CD4-positive, alpha-beta T cell (primary cell): Measurements from ENCODE around the gene DOHH. TPM values are rescaled to one million over a fixed set of nuclear protein-coding genes. Genes with fewer than 3 reads are reported as not detected.

Experiments used
- ATAC-seq: fragments of 200-7000 bp; cut with Tn5 transposase; one replicate; pipeline ENCODE4 v1.10.0; 2022; ENCODE audit warnings: mild to moderate bottlenecking; ENCODE audit not compliant: poor library complexity
- CTCF ChIA-PET: fragments of 350-600 bp; sonication (Branson Sonifier 250); formaldehyde crosslinking; loops from one replicate; lab custom pipeline; 2021; ENCODE audit warnings: antibody characterized with exemption, inconsistent platforms; lab: Charles Lee
- POLR2A ChIA-PET: fragments of 350-600 bp; sonication (Branson Sonifier 250); formaldehyde crosslinking; loops from one replicate; lab custom pipeline; 2021; ENCODE audit warnings: antibody characterized with exemption, inconsistent platforms; lab: Charles Lee
- DNase-seq, 14 experiments: peaks; one replicate each; pipeline ENCODE4 v3.0.0-alpha.2; 2013 to 2020; ENCODE audit warnings: mixed read lengths in 2 of 14
- H3K27ac ChIP-seq, 2 donors: one replicate each; pipeline versions ENCODE4 v1.5.1 to v1.7.0; 2013; ENCODE audit warnings: low read length in 2 of 2, low read depth in 1 of 2, mild to moderate bottlenecking in 1 of 2
- H3K27me3 ChIP-seq, 2 experiments: 1 replicate in 1 of 2; 2 replicates in 1 of 2; pipeline versions ENCODE4 v1.6.1 to v1.7.0; 2013; ENCODE audit warnings: low read length in 2 of 2, control low read depth in 1 of 2, mild to moderate bottlenecking in 1 of 2, moderate library complexity in 1 of 2; ENCODE audit not compliant: insufficient read depth in 2 of 2, control insufficient read depth in 1 of 2
- H3K36me3 ChIP-seq: one replicate; pipeline ENCODE4 v1.6.1; 2013; ENCODE audit warnings: low read length, control low read depth; ENCODE audit not compliant: insufficient read depth
- H3K4me1 ChIP-seq: one replicate; pipeline ENCODE4 v1.6.1; 2013; ENCODE audit warnings: low read length, control low read depth; ENCODE audit not compliant: insufficient read depth
- H3K4me3 ChIP-seq: one replicate; pipeline ENCODE4 v1.5.1; 2013; ENCODE audit warnings: mild to moderate bottlenecking, low read length, moderate library complexity
- H3K9me3 ChIP-seq, 2 experiments: 1 replicate in 1 of 2; 2 replicates in 1 of 2; pipeline versions ENCODE4 v1.6.1 to v1.7.0; 2013; ENCODE audit warnings: low read length in 2 of 2, mild to moderate bottlenecking in 2 of 2, control low read depth in 1 of 2, moderate library complexity in 1 of 2; ENCODE audit not compliant: control insufficient read depth in 1 of 2, insufficient read depth in 1 of 2
- H3K27ac Mint-ChIP-seq: one replicate; pipeline ENCODE4 v1.8.0; 2020; ENCODE audit warnings: mixed read lengths
- H3K27me3 Mint-ChIP-seq: one replicate; pipeline ENCODE4 v1.8.0; 2021; ENCODE audit warnings: mixed read lengths
- H3K36me3 Mint-ChIP-seq: one replicate; pipeline ENCODE4 v1.8.0; 2021; ENCODE audit warnings: low read depth, mixed read lengths
- H3K4me1 Mint-ChIP-seq: one replicate; pipeline ENCODE4 v1.8.0; 2021; ENCODE audit warnings: low read depth, mixed read lengths
- H3K4me3 Mint-ChIP-seq: one replicate; pipeline ENCODE4 v1.8.0; 2020; ENCODE audit warnings: mild to moderate bottlenecking, mixed read lengths
- H3K9me3 Mint-ChIP-seq: one replicate; pipeline ENCODE4 v1.8.0; 2020; ENCODE audit warnings: mixed read lengths
- CTCF ChIP-seq: fragments of 200-600 bp; IDR thresholded peaks from one replicate; pipeline ENCODE4 v1.8.0; 2022; ENCODE audit warnings: antibody characterized with exemption, mild to moderate bottlenecking
- intact Hi-C, 2 experiments: fragments of 100-400 bp; cut with DNase I in 1 of 2; cut with micrococcal nuclease in 1 of 2; formaldehyde crosslinking; loops; one replicate each; pipeline versions ENCODE4 v1.15.1 to v1.9.0; 2023 to 2025; cut with DNase I, micrococcal nuclease
- total RNA-seq, 174 experiments: library from RNA in 2 of 174; stranded (reverse) in 2 of 174; gene quantifications; one replicate each; pipeline ENCODE4 v1.2.3 and lab custom pipeline; 2021 to 2026

DOHH gene
- total RNA-seq, 2 experiments from 2014 or later = 3.9 to 4.7 TPM

GRCh38 chr19:3527238-3527910, 26.9 kb upstream of the DOHH start:
- Mint-ChIP-seq H3K4me3 (no peak overlapping the region), H3K27me3 (no peaks in the 10 kb centered on the region), H3K4me1 (no peaks in the 10 kb centered on the region), H3K36me3 (peaks cover 23% of the 10 kb centered on the region), H3K27ac (no peak overlapping the region), H3K9me3 (no peaks in the 10 kb centered on the region)
- TF ChIP-seq CTCF = no peak
- Histone ChIP-seq H3K36me3 (peaks cover 78% of the 10 kb centered on the region), H3K4me1 (no peaks in the 10 kb centered on the region), H3K9me3 (no peaks in the 10 kb centered on the region), H3K27ac (no peak overlapping the region), H3K4me3 (no peak overlapping the region), H3K27me3 (no peaks in the 10 kb centered on the region)
- POLR2A ChIA-PET = no interaction called here
- ATAC-seq (no peak), DNase-seq (no peak)
- intact Hi-C loops = no loop called here
- CTCF ChIA-PET = no interaction called here

DNA sequence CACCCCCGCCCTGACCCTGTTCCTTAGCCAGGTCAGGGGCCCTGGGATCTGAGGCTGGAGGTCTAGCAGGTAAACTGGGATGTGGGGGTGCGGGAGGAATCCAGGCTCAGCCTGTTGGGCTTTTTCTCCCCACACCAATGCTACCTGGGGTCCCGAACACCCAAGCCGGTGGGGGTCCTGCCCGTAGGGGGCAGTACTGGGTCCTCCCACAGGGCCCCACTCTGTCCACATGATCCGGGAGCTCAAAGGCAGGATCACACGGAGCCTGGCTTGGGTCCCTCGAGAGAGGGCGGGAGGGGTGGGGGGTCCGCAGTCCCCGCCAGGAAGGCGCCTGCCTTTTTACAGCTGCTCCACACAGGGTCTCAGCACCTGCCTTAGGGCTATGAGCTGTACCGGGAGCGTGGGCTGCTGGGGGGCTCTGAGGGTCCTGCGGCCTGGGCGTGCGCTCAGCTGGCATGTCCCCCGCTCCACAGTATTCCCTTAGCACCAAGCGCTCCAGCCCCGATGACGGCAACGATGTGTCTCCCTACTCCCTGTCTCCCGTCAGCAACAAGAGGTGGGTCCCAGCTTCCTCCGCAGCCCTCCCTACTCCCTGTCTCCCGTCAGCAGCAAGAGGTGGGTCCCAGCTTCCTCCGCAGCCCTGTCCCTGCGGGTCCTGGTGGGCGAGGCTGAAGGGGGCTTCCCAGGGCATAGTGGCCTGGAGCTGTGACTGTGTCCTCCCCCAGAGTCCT, 26.2 kb upstream of the DOHH start:
- Histone ChIP-seq H3K9me3 (no peaks in the 10 kb centered on the region), H3K27ac (no peak overlapping the region), H3K4me1 (no peaks in the 10 kb centered on the region), H3K36me3 (peaks cover 75% of the 10 kb centered on the region), H3K4me3 (no peak overlapping the region), H3K27me3 (no peaks in the 10 kb centered on the region)
- ATAC-seq (no peak), DNase-seq (no peak)
- ChIA-PET CTCF (no interaction called here), POLR2A (no interaction called here)
- H3K9me3 Mint-ChIP-seq = no peaks in the 10 kb centered on the region
- H3K4me3 Mint-ChIP-seq = no peak overlapping the region
- no peaks in the 10 kb centered on the region for H3K4me1 Mint-ChIP-seq
- H3K27ac Mint-ChIP-seq = no peak overlapping the region
- H3K36me3 Mint-ChIP-seq = peaks cover 21% of the 10 kb centered on the region
- no peaks in the 10 kb centered on the region for H3K27me3 Mint-ChIP-seq
- no peak for TF ChIP-seq CTCF
- intact Hi-C loops = no loop called here

DNA sequence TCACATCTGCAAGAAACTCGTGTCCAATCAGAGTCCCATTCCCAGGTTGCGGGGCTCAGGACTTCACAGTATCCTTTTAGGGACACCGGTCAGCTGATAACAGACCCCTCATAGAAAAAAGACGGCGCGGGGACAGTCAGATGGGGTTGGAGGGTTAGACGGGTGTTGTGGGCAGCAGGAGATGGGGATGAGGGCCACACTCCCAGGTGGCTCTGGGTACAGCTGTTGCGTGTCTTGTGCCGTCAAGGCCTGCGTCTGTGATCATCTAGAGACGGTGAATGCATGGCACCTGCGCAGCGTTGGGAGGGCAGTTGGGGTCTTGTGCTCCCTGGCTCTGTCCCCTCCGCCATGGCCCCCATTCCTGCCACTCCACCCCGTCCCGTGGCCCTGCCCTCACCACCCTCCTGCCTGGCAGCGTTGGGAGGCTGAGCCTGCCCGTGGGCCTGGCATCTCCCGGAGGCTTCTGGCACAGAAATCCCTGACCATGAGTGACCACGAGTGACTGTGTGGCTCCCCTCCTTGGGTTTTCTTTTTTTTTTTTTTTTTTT, 24.5 kb upstream of the DOHH start:
- Histone ChIP-seq H3K9me3 (no peaks in the 10 kb centered on the region), H3K27ac (no peak overlapping the region), H3K36me3 (peaks cover 69% of the 10 kb centered on the region), H3K4me1 (no peaks in the 10 kb centered on the region), H3K27me3 (no peaks in the 10 kb centered on the region), H3K4me3 (no peak overlapping the region)
- H3K36me3 Mint-ChIP-seq = peaks cover 28% of the 10 kb centered on the region
- H3K27me3 Mint-ChIP-seq = no peaks in the 10 kb centered on the region
- DNase-seq (no peak), ATAC-seq (no peak)
- no peak overlapping the region for H3K27ac Mint-ChIP-seq
- H3K4me1 Mint-ChIP-seq = peaks cover 5% of the 10 kb centered on the region
- CTCF ChIA-PET = no interaction called here
- POLR2A ChIA-PET = no interaction called here
- intact Hi-C loops = no loop called here
- no peak overlapping the region for H3K4me3 Mint-ChIP-seq
- no peaks in the 10 kb centered on the region for H3K9me3 Mint-ChIP-seq
- no peak for TF ChIP-seq CTCF
